Measurements from ENCODE around the gene PRR15L. TPM values are rescaled to one million over a fixed set of nuclear protein-coding genes. Genes with fewer than 3 reads are reported as not detected.

The PRR15L gene
- total RNA-seq, 1 donor from 2014 or later = not detected

- Mint-ChIP-seq H3K9me3 (ENCODE audit: unreplicated experiment) (no peaks in the 10 kb centered on the region), H3K27ac (ENCODE audit: unreplicated experiment) (no peak overlapping the region), H3K36me3 (ENCODE audit: unreplicated experiment) (no peaks in the 10 kb centered on the region), H3K4me1 (ENCODE audit: unreplicated experiment) (peaks cover 10% of the 10 kb centered on the region), H3K27me3 (ENCODE audit: unreplicated experiment) (peaks cover 4% of the 10 kb centered on the region), H3K4me3 (ENCODE audit: unreplicated experiment) (no peak overlapping the region)
- DNase-seq (ENCODE audit: extremely low spot score, unreplicated experiment) = no peak
- TF ChIP-seq, protein P1, sequence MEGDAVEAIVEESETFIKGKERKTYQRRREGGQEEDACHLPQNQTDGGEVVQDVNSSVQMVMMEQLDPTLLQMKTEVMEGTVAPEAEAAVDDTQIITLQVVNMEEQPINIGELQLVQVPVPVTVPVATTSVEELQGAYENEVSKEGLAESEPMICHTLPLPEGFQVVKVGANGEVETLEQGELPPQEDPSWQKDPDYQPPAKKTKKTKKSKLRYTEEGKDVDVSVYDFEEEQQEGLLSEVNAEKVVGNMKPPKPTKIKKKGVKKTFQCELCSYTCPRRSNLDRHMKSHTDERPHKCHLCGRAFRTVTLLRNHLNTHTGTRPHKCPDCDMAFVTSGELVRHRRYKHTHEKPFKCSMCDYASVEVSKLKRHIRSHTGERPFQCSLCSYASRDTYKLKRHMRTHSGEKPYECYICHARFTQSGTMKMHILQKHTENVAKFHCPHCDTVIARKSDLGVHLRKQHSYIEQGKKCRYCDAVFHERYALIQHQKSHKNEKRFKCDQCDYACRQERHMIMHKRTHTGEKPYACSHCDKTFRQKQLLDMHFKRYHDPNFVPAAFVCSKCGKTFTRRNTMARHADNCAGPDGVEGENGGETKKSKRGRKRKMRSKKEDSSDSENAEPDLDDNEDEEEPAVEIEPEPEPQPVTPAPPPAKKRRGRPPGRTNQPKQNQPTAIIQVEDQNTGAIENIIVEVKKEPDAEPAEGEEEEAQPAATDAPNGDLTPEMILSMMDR (IDR thresholded peaks at IDR 0.05) = no peak
Observed at GRCh38 chr17:47998044-47998443, 40.4 kb upstream of the PRR15L start.

DNA sequence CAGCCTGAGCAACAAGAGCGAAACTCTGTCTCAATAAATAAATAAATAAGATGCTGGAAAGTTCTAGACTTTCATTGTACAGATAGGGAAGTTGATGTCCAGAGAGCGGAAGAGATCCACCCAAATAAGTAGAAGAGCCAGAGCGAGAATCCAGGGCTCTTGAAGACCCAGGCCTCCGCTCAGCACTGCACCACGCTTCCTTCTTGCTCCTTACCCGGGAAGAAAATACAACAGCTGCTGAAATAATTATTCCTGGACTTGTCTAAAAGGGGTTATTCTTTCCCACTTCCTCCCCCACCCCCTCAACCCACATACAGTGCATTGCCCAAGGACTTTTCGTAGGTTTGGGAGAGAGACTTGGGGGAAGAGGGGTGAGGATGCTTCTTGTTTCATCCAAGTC is 39.9 kb upstream of the PRR15L start:
- H3K4me3 Mint-ChIP-seq (ENCODE audit: unreplicated experiment) = no peak overlapping the region
- no peak for DNase-seq (ENCODE audit: extremely low spot score, unreplicated experiment)
- H3K4me1 Mint-ChIP-seq (ENCODE audit: unreplicated experiment) = peaks cover 5% of the 10 kb centered on the region
- peaks cover 4% of the 10 kb centered on the region for H3K27me3 Mint-ChIP-seq (ENCODE audit: unreplicated experiment)
- TF ChIP-seq, protein P1 (IDR thresholded peaks at IDR 0.05) = no peak
- no peaks in the 10 kb centered on the region for H3K36me3 Mint-ChIP-seq (ENCODE audit: unreplicated experiment)
- no peaks in the 10 kb centered on the region for H3K9me3 Mint-ChIP-seq (ENCODE audit: unreplicated experiment)
- H3K27ac Mint-ChIP-seq (ENCODE audit: unreplicated experiment) = no peak overlapping the region

- Mint-ChIP-seq H3K27ac (ENCODE audit: unreplicated experiment) (no peak overlapping the region), H3K4me1 (ENCODE audit: unreplicated experiment) (no peaks in the 10 kb centered on the region), H3K27me3 (ENCODE audit: unreplicated experiment) (peaks cover 6% of the 10 kb centered on the region), H3K4me3 (ENCODE audit: unreplicated experiment) (no peak overlapping the region), H3K9me3 (ENCODE audit: unreplicated experiment) (no peaks in the 10 kb centered on the region), H3K36me3 (ENCODE audit: unreplicated experiment) (no peaks in the 10 kb centered on the region)
- TF ChIP-seq, protein P1 (IDR thresholded peaks at IDR 0.05) = no peak
- no peak for DNase-seq (ENCODE audit: extremely low spot score, unreplicated experiment)
Observed at GRCh38 chr17:47996201-47996600, 38.5 kb upstream of the PRR15L start.

- no peaks in the 10 kb centered on the region for H3K4me1 Mint-ChIP-seq (ENCODE audit: unreplicated experiment)
- H3K4me3 Mint-ChIP-seq (ENCODE audit: unreplicated experiment) = no peak overlapping the region
- H3K9me3 Mint-ChIP-seq (ENCODE audit: unreplicated experiment) = no peaks in the 10 kb centered on the region
- no peak for DNase-seq (ENCODE audit: extremely low spot score, unreplicated experiment)
- peaks cover 6% of the 10 kb centered on the region for H3K27me3 Mint-ChIP-seq (ENCODE audit: unreplicated experiment)
- no peak overlapping the region for H3K27ac Mint-ChIP-seq (ENCODE audit: unreplicated experiment)
- no peaks in the 10 kb centered on the region for H3K36me3 Mint-ChIP-seq (ENCODE audit: unreplicated experiment)
- TF ChIP-seq, protein P1 (IDR thresholded peaks at IDR 0.05) = no peak
Observed at GRCh38 chr17:47995241-47995935, 37.7 kb upstream of the PRR15L start.

GRCh38 chr17:47994724-47995123 is 37.0 kb upstream of the PRR15L start:
- Mint-ChIP-seq H3K4me3 (ENCODE audit: unreplicated experiment) (no peak overlapping the region), H3K4me1 (ENCODE audit: unreplicated experiment) (no peaks in the 10 kb centered on the region)

More at GRCh38 chr17:47994724-47995123, 37.0 kb upstream of the PRR15L start:
- H3K27me3 Mint-ChIP-seq (ENCODE audit: unreplicated experiment) = peaks cover 6% of the 10 kb centered on the region
- no peaks in the 10 kb centered on the region for H3K9me3 Mint-ChIP-seq (ENCODE audit: unreplicated experiment)
- H3K36me3 Mint-ChIP-seq (ENCODE audit: unreplicated experiment) = no peaks in the 10 kb centered on the region
- no peak for DNase-seq (ENCODE audit: extremely low spot score, unreplicated experiment)
- H3K27ac Mint-ChIP-seq (ENCODE audit: unreplicated experiment) = no peak overlapping the region
- TF ChIP-seq, protein P1 (IDR thresholded peaks at IDR 0.05) = no peak
